K562 (cell line): ENCODE results near the gene AGPAT3. TPM values are rescaled to one million over a fixed set of nuclear protein-coding genes. Genes with fewer than 3 reads are reported as not detected.

Source experiments
- ATAC-seq: fragments of 200-7000 bp; cut with Tn5 transposase; 3 replicates; pipeline ENCODE4 v1.9.1; 2020; ENCODE audit warnings: moderate library complexity
- BruUV-seq: library from RNA; stranded (reverse); fragments of 400-500 nt; replicated peaks from 2 replicates; lab custom pipeline; 2021; lab: Mats Ljungman, UMichigan
- CTCF ChIA-PET: fragments of 300-600 bp; formaldehyde crosslinking; extraction: SDS; loops from one replicate; lab custom pipeline; 2021; ENCODE audit warnings: low intra/inter-chr PET ratio; lab: Yijun Ruan, JAX
- POLR2A ChIA-PET: fragments of 300-600, 350-650 bp; sonication (Branson Sonifier 250); formaldehyde crosslinking; extraction: SDS; loops from one replicate; lab custom pipeline; 2021; ENCODE audit warnings: antibody characterized with exemption, inconsistent platforms; lab: Yijun Ruan, JAX
- DNase-seq, 4 experiments: peaks; one replicate each; pipeline versions ENCODE4 v3.0.0 to v3.0.0-alpha.2; 2011 to 2018; ENCODE audit warnings: low spot score in 3 of 4, mixed read lengths in 3 of 4; ENCODE audit errors: extremely low read depth in 1 of 4
- FAIRE-seq: peaks from 2 replicates; lab custom pipeline; 2011; peaks lifted over from hg19 to GRCh38; lab: Jason Lieb, UNC
- H2AFZ ChIP-seq: 2 replicates; pipeline ENCODE4 v1.6.0; 2011; ENCODE audit warnings: low read depth, low read length, control low read depth, inconsistent platforms
- H3K27ac ChIP-seq: fragments of 200-600 bp; 3 replicates; pipeline ENCODE4 v1.8.0; 2011; ENCODE audit warnings: low read depth, mild to moderate bottlenecking, control low read depth, inconsistent platforms, low read length, moderate library complexity, mixed read lengths; ENCODE audit errors: extremely low read depth
- H3K27me3 ChIP-seq, 2 experiments: fragments of 300-600 bp in 1 of 2; 2 replicates in 1 of 2; 3 replicates in 1 of 2; pipeline versions ENCODE4 v1.6.0 to v1.8.0; 2011; ENCODE audit warnings: inconsistent platforms in 2 of 2, low read length in 2 of 2, mild to moderate bottlenecking in 1 of 2, mixed read lengths in 1 of 2, moderate library complexity in 1 of 2; ENCODE audit not compliant: control insufficient read depth in 2 of 2, insufficient read depth in 2 of 2
- H3K36me3 ChIP-seq: fragments of 300-600 bp; 3 replicates; pipeline ENCODE4 v1.8.0; 2011; ENCODE audit warnings: mild to moderate bottlenecking, low read length, inconsistent platforms; ENCODE audit not compliant: control insufficient read depth, insufficient read depth
- H3K4me1 ChIP-seq, 2 experiments: fragments of 200-600 bp in 1 of 2; replicated peaks in 1 of 2; 2 replicates in 1 of 2; 3 replicates in 1 of 2; pipeline versions ENCODE4 v1.5.1 to v1.8.0; 2011; ENCODE audit warnings: inconsistent platforms in 2 of 2, low read length in 2 of 2, mild to moderate bottlenecking in 1 of 2, mixed read lengths in 1 of 2, moderate library complexity in 1 of 2; ENCODE audit not compliant: control insufficient read depth in 2 of 2, insufficient read depth in 2 of 2
- H3K4me2 ChIP-seq: 2 replicates; pipeline ENCODE4 v1.6.1; 2011; ENCODE audit warnings: low read length, control low read depth, inconsistent platforms, mixed read lengths; ENCODE audit not compliant: insufficient read depth
- H3K4me3 ChIP-seq: fragments of 200-600 bp; sonication (generic), shearing (Covaris generic); 2 replicates; pipeline ENCODE4 v1.5.1; 2016; ENCODE audit warnings: control low read depth, inconsistent platforms
- H3K79me2 ChIP-seq: fragments of 200-600 bp; 3 replicates; pipeline ENCODE4 v1.8.0; 2011; ENCODE audit warnings: low read length, inconsistent platforms; ENCODE audit not compliant: control insufficient read depth, insufficient read depth
- H3K9ac ChIP-seq, 2 experiments: 2 replicates each; pipeline versions ENCODE4 v1.6.0 to v1.6.1; 2011; ENCODE audit warnings: low read depth in 2 of 2, low read length in 2 of 2, control low read depth in 1 of 2, inconsistent platforms in 1 of 2, mild to moderate bottlenecking in 1 of 2, mixed read lengths in 1 of 2; ENCODE audit not compliant: insufficient read depth in 1 of 2
- H3K9me1 ChIP-seq: one replicate; pipeline ENCODE4 v1.6.0; 2011; ENCODE audit warnings: inconsistent platforms, mild to moderate bottlenecking, low read length, moderate library complexity; ENCODE audit not compliant: control insufficient read depth, insufficient read depth
- H3K9me3 ChIP-seq: replicated peaks from 2 replicates; pipeline ENCODE4 v1.5.1; 2011; ENCODE audit warnings: low read depth, low read length, inconsistent platforms; ENCODE audit not compliant: control insufficient read depth, insufficient read depth
- H4K20me1 ChIP-seq: replicated peaks from 2 replicates; pipeline ENCODE4 v1.6.1; 2011; ENCODE audit warnings: low read length, inconsistent platforms, mixed read lengths; ENCODE audit not compliant: control insufficient read depth, insufficient read depth
- ID3 ChIP-seq, 2 experiments: fragments of 250-450 bp in 1 of 2; fragments of 450-650 bp in 1 of 2; sonication (Bioruptor Pico) in 1 of 2; IDR thresholded peaks; 2 replicates each; pipeline versions ENCODE4 v1.6.1 to v1.8.0; 2016 to 2021; ENCODE audit warnings: mild to moderate bottlenecking in 2 of 2, moderate library complexity in 2 of 2, missing compliant biosample characterization in 1 of 2, missing genetic modification characterization in 1 of 2
- MBD1 ChIP-seq: fragments of 250-450 bp; sonication (Bioruptor Pico); IDR thresholded peaks from 2 replicates; pipeline ENCODE4 v1.8.0; 2022; ENCODE audit warnings: inconsistent platforms
- PCBP1 ChIP-seq: fragments of 200-400 bp; formaldehyde crosslinking; IDR thresholded peaks from 2 replicates; pipeline ENCODE4 v1.6.1; 2018; ENCODE audit warnings: mild to moderate bottlenecking, low read depth, low read length; ENCODE audit not compliant: poor library complexity, severe bottlenecking
- POLR2G ChIP-seq: fragments of 200-400 bp; formaldehyde crosslinking; IDR thresholded peaks from 2 replicates; pipeline ENCODE4 v1.6.1; 2017; ENCODE audit warnings: low read depth, mild to moderate bottlenecking, antibody characterized with exemption, low read length, moderate library complexity
- SP1 ChIP-seq: sonication (generic); formaldehyde crosslinking; IDR thresholded peaks from 2 replicates; pipeline ENCODE4 v1.8.1; 2022; ENCODE audit warnings: mild to moderate bottlenecking, missing genetic modification reagents
- TFE3 ChIP-seq: fragments of 450-650 bp; formaldehyde crosslinking; IDR thresholded peaks from 2 replicates; pipeline ENCODE4 v1.4.0; 2020; ENCODE audit warnings: mild to moderate bottlenecking, mixed read lengths
- ZNF431 ChIP-seq: sonication (generic); formaldehyde crosslinking; IDR thresholded peaks from 2 replicates; pipeline ENCODE4 v1.8.0; 2022; ENCODE audit warnings: mild to moderate bottlenecking, missing genetic modification reagents
- ZNF57 ChIP-seq: fragments of 450-650 bp; formaldehyde crosslinking; IDR thresholded peaks from 2 replicates; pipeline ENCODE4 v1.4.0; 2020; ENCODE audit warnings: mild to moderate bottlenecking, moderate library complexity
- ZNF695 ChIP-seq: fragments of 450-650 bp; formaldehyde crosslinking; IDR thresholded peaks from 2 replicates; pipeline ENCODE4 v1.4.0; 2020; ENCODE audit warnings: mild to moderate bottlenecking, moderate library complexity
- ZNF75A ChIP-seq: fragments of 450-650 bp; formaldehyde crosslinking; IDR thresholded peaks from 2 replicates; pipeline ENCODE4 v1.4.0; 2020; ENCODE audit warnings: mild to moderate bottlenecking
- WGBS: fragments of 100-300 bp; shearing (Covaris generic); methylation state at CpG from one replicate; pipeline ENCODE4 v1.1.6; 2016; ENCODE audit warnings: low coverage, mixed read lengths; ENCODE audit not compliant: insufficient coverage; ENCODE audit errors: missing lambda C conversion rate; 5-methylcytosine and 5-hydroxymethylcytosine counted together
- in situ Hi-C: fragments of 300-500 bp; cut with MboI; formaldehyde crosslinking; loops from 4 replicates; pipeline ENCODE4 v1.15.0; 2018; ENCODE audit warnings: inconsistent platforms, mixed read lengths
- intact Hi-C: fragments of 100-400 bp; cut with micrococcal nuclease; formaldehyde crosslinking; loops from 2 replicates; pipeline ENCODE4 v1.14.2; 2022
- polyA plus RNA-seq, 8 experiments: library from polyadenylated mRNA; depleted of rRNA in 4 of 8; stranded (reverse) in 5 of 8; unstranded in 3 of 8; fragments of >200 nt; fragmentation: Nextera tagmentation in 2 of 8; fragmentation: Illumina TruSeq in 1 of 8; extraction: Ambion mirVana in 2 of 8; extraction: Trizol in 1 of 8; gene quantifications; 2 replicates each; pipeline versions ENCODE4 v1.2.1 to v1.2.3, GENCODE V29; 2011 to 2014; ENCODE audit warnings: inconsistent platforms in 1 of 8, missing spikeins in 1 of 8
- total RNA-seq, 7 experiments: library from RNA; depleted of rRNA in 6 of 7; stranded (reverse); fragments of >200 nt in 6 of 7; fragmentation: Illumina TruSeq in 2 of 7; extraction: Trizol in 2 of 7; gene quantifications; 2 replicates each; pipeline versions ENCODE4 v1.2.1 to v1.2.3, GENCODE V29; 2011 to 2021; ENCODE audit warnings: low replicate concordance in 1 of 7

Gene AGPAT3
- total and polyA plus RNA-seq, 9 of the 15 experiments (the other 6 are each of a cell fraction or from before 2014, with no cell fraction given), result 1.5 to 88.4 (median 35.7) TPM

GRCh38 chr21:43968410-43969114 is 103.5 kb downstream of the AGPAT3 start:
- Histone ChIP-seq H3K9me1 (no peaks in the 10 kb centered on the region), H3K9me3 (no peaks in the 10 kb centered on the region), H3K36me3 (peaks cover 63% of the 10 kb centered on the region; the same call in 2 of the 3 replicates), H3K27me3 (no peaks in the 10 kb centered on the region), H4K20me1 (no peaks in the 10 kb centered on the region), H3K4me3 (no peak overlapping the region), H3K9ac (0 out of 4 replicates have a peak overlapping the region, but pooled peaks of 1 of the 2 experiments have one; percentile 61), H3K27ac (no peak overlapping the region), H3K4me1 (peaks cover 8 to 36% of the 10 kb centered on the region in 2 experiments; a peak in 4 of 5 replicates), H3K79me2 (no peaks in the 10 kb centered on the region), H3K4me2 (no peak overlapping the region), H2AFZ (no peak overlapping the region)
- TF ChIP-seq ZNF431 (CRISPR knock-in tag) (no peak), POLR2G (peak; percentile 38; the same call in 1 of the 2 replicates)
- ChIA-PET POLR2A (interaction anchor here (0.7 kb wide), 1 partner anchor 158 kb away, joined by 3 read pairs; no protein-coding TSS in a partner anchor), CTCF (no interaction called here)
- 93% methylated on average over 16 of the region's 19 CpGs for WGBS
- FAIRE-seq (no peak), ATAC-seq (no peak), DNase-seq (no peak)
- intact Hi-C loops (no loop called here), in situ Hi-C loops (no loop called here)
- no TSS peak for BruUV-seq

DNA sequence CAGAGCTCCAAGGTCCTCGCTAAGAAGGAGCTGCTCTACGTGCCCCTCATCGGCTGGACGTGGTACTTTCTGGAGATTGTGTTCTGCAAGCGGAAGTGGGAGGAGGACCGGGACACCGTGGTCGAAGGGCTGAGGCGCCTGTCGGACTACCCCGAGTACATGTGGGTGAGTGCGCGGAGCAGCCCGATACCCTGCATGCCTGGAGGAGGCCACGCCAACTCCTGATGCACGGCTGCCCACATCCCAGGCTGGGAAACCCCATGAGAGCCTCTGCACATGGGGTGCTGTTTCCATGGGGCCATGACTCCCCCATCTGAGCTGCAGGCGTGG is 104.1 kb downstream of the AGPAT3 start:
- H3K27ac ChIP-seq, result no peak overlapping the region
- no peak for DNase-seq
- H3K9ac ChIP-seq, result peak overlapping the region in 1 of 2 experiments; percentile 61; a peak in 1 of 4 replicates
- whole genome bisulfite sequencing, result 93% methylated on average over 17 of the region's 17 CpGs
- CTCF ChIA-PET, result no interaction called here
- peaks cover 63% of the 10 kb centered on the region; the same call in 2 of the 3 replicates for H3K36me3 ChIP-seq
- no peak overlapping the region for H3K4me3 ChIP-seq
- no peak for FAIRE-seq
- H3K9me3 ChIP-seq, result no peaks in the 10 kb centered on the region
- POLR2A ChIA-PET, result no interaction called here
- no peaks in the 10 kb centered on the region for H3K79me2 ChIP-seq
- H3K4me2 ChIP-seq, result no peak overlapping the region
- BruUV-seq, result no TSS peak
- TF ChIP-seq SP1 (CRISPR knock-in tag) (no peak), ZNF75A (no peak), ZNF695 (CRISPR knock-in tag) (no peak), MBD1 (CRISPR knock-in tag) (no peak), ID3 (CRISPR knock-in tag; IDR thresholded peaks at IDR 0.05) (no peak), ID3 (tag; IDR thresholded peaks at IDR 0.05) (no peak), TFE3 (CRISPR knock-in tag) (no peak), PCBP1 (no peak), ZNF57 (CRISPR knock-in tag) (no peak)
- intact Hi-C loops, result no loop called here
- no peaks in the 10 kb centered on the region for H3K9me1 ChIP-seq
- H2AFZ ChIP-seq, result no peak overlapping the region
- H4K20me1 ChIP-seq, result no peaks in the 10 kb centered on the region
- no peaks in the 10 kb centered on the region for H3K27me3 ChIP-seq
- in situ Hi-C loops, result no loop called here
- peaks cover 8 to 38% of the 10 kb centered on the region in 2 experiments; a peak in 4 of 5 replicates for H3K4me1 ChIP-seq
- no peak for ATAC-seq
